PFSK-1 (cell line): Measurements from ENCODE around the gene MX2.

Experiments used
- POLR2AphosphoS5 ChIP-seq: IDR thresholded peaks from 2 replicates; pipeline ENCODE4 v1.6.1; 2012; ENCODE audit warnings: low read depth, mild to moderate bottlenecking, control low read depth, low read length, moderate library complexity
- SIN3A ChIP-seq: IDR thresholded peaks from 2 replicates; pipeline ENCODE4 v1.6.1; 2012; ENCODE audit warnings: mild to moderate bottlenecking, low read length, moderate library complexity, borderline replicate concordance; ENCODE audit not compliant: insufficient read depth
- TAF1 ChIP-seq: IDR thresholded peaks from 2 replicates; pipeline ENCODE4 v1.6.1; 2012; ENCODE audit warnings: low read length, control low read depth, borderline replicate concordance; ENCODE audit not compliant: insufficient read depth
- TF ChIP-seq, protein P1 (sequence below), 2 experiments: IDR thresholded peaks; 2 replicates each; pipeline versions ENCODE4 v1.6.1 to v1.8.0; 2011 to 2012; ENCODE audit warnings: low read depth in 2 of 2, low read length in 2 of 2, control low read depth in 1 of 2, inconsistent platforms in 1 of 2, mild to moderate bottlenecking in 1 of 2, moderate library complexity in 1 of 2; ENCODE audit not compliant: insufficient read depth in 1 of 2

DNA sequence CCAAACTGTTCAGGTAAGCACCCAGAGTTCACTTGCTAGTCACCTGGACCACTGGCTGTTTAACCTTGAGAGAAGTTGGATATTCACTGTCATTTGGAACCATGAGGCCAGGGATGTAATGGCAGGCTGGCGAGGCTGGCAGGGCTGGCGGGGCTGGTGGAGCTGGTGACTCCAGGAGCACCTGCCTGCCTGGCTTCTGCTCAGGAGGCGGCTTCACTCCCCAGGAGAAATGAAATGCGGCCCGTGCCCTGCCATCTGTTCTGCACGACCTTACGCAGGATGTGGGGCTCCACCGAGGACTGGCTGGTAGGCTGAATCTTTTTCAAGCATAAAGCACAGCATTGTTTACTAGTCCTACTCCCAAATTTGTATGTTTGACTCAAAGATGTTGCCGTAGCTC is 41.5 kb downstream of the MX2 start:
- TF ChIP-seq TAF1 (no peak), POLR2AphosphoS5 (no peak), SIN3A (no peak)
- TF ChIP-seq, protein P1, sequence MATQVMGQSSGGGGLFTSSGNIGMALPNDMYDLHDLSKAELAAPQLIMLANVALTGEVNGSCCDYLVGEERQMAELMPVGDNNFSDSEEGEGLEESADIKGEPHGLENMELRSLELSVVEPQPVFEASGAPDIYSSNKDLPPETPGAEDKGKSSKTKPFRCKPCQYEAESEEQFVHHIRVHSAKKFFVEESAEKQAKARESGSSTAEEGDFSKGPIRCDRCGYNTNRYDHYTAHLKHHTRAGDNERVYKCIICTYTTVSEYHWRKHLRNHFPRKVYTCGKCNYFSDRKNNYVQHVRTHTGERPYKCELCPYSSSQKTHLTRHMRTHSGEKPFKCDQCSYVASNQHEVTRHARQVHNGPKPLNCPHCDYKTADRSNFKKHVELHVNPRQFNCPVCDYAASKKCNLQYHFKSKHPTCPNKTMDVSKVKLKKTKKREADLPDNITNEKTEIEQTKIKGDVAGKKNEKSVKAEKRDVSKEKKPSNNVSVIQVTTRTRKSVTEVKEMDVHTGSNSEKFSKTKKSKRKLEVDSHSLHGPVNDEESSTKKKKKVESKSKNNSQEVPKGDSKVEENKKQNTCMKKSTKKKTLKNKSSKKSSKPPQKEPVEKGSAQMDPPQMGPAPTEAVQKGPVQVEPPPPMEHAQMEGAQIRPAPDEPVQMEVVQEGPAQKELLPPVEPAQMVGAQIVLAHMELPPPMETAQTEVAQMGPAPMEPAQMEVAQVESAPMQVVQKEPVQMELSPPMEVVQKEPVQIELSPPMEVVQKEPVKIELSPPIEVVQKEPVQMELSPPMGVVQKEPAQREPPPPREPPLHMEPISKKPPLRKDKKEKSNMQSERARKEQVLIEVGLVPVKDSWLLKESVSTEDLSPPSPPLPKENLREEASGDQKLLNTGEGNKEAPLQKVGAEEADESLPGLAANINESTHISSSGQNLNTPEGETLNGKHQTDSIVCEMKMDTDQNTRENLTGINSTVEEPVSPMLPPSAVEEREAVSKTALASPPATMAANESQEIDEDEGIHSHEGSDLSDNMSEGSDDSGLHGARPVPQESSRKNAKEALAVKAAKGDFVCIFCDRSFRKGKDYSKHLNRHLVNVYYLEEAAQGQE (IDR thresholded peaks at IDR 0.05; ENCODE audit: insufficient read depth in 1 of 2, low read depth in 2 of 2, low read length in 2 of 2) = no peak
